ENCODE results near the gene GLRX.

GLRX gene

DNA sequence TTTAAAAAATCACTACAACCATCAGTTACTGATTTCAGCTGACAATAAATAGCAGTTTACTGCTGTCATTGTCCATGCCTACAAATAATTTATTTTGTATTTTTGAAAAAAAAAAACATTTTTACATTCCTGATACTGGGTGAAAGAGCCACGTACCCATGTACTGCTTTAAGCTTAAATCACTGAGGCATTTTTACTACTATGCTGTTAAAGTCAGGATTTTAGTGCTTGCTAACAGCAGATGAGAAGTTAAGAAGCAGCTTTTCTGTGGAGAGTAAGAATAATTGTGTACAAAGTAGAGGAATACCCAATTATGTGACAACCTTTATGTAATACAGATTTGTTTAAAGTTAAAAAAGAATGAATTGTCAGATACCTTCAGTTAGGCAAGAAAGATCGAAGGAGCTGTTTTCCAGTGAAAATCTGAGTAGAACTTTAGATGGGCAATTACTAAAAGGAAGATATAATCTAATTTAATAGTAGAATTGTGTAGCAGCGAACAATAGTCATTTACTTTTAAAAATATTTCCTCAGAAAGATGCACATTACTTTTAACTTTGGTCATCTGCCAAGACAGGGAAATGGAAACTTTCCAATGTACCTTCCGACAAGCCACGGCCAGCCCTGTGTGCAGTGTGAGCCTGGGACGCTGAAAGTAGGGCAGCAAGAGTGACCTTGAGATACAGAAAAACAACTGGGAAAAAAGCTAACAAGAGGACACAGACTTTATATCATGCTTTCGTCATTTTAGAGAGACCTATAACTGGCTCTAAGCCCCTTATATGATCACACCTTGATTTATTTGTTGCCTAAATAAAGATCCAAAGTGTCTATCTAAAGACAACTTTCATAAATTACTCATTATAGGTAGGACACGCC is 51.5 kb downstream of the GLRX start:
- Histone ChIP-seq H3K4me3 (ENCODE audit: low read depth in 1 of 2, low read length in 2 of 2) (no peak overlapping the region), H3K4me1 (ENCODE audit: control insufficient read depth in 1 of 2, insufficient read depth in 2 of 2, low read length in 2 of 2) (peaks cover 0 to 6% of the 10 kb centered on the region in 2 donors), H3K27ac (ENCODE audit: low read depth, low read length) (no peak overlapping the region), H3K36me3 (ENCODE audit: control insufficient read depth in 1 of 2, insufficient read depth in 2 of 2, low read length in 2 of 2) (peaks cover 0 to 20% of the 10 kb centered on the region in 2 donors), H3K9ac (ENCODE audit: low read depth in 1 of 2, low read length in 2 of 2) (no peak overlapping the region), H3K27me3 (ENCODE audit: control insufficient read depth in 1 of 2, insufficient read depth in 2 of 2, low read length in 2 of 2) (no peaks in the 10 kb centered on the region), H3K9me3 (ENCODE audit: control insufficient read depth in 1 of 2, low read length in 2 of 2) (no peaks in the 10 kb centered on the region)

GRCh38 chr5:95768731-95769130 is 53.8 kb downstream of the GLRX start:
- no peak overlapping the region for H3K4me3 ChIP-seq (ENCODE audit: low read depth in 1 of 2, low read length in 2 of 2)
- H3K36me3 ChIP-seq (ENCODE audit: control insufficient read depth in 1 of 2, insufficient read depth in 2 of 2, low read length in 2 of 2): peaks cover 0 to 20% of the 10 kb centered on the region in 2 donors

GRCh38 chr5:95763941-95764340 is 58.6 kb downstream of the GLRX start:
- Histone ChIP-seq H3K9ac (ENCODE audit: low read depth in 1 of 2, low read length in 2 of 2) (no peak overlapping the region), H3K27ac (ENCODE audit: low read depth, low read length) (no peak overlapping the region)

More at GRCh38 chr5:95768731-95769130, 53.8 kb downstream of the GLRX start:
- Histone ChIP-seq H3K9ac (ENCODE audit: low read depth in 1 of 2, low read length in 2 of 2) (no peak overlapping the region), H3K9me3 (ENCODE audit: control insufficient read depth in 1 of 2, low read length in 2 of 2) (no peaks in the 10 kb centered on the region), H3K27ac (ENCODE audit: low read depth, low read length) (no peak overlapping the region), H3K27me3 (ENCODE audit: control insufficient read depth in 1 of 2, insufficient read depth in 2 of 2, low read length in 2 of 2) (no peaks in the 10 kb centered on the region), H3K4me1 (ENCODE audit: control insufficient read depth in 1 of 2, insufficient read depth in 2 of 2, low read length in 2 of 2) (peaks cover 0 to 5% of the 10 kb centered on the region in 2 donors)

More at GRCh38 chr5:95763941-95764340, 58.6 kb downstream of the GLRX start:
- Histone ChIP-seq H3K27me3 (ENCODE audit: control insufficient read depth in 1 of 2, insufficient read depth in 2 of 2, low read length in 2 of 2) (no peaks in the 10 kb centered on the region), H3K4me1 (ENCODE audit: control insufficient read depth in 1 of 2, insufficient read depth in 2 of 2, low read length in 2 of 2) (peaks cover 14 to 25% of the 10 kb centered on the region in 2 donors), H3K36me3 (ENCODE audit: control insufficient read depth in 1 of 2, insufficient read depth in 2 of 2, low read length in 2 of 2) (peaks cover 0 to 6% of the 10 kb centered on the region in 2 donors), H3K9me3 (ENCODE audit: control insufficient read depth in 1 of 2, low read length in 2 of 2) (no peaks in the 10 kb centered on the region), H3K4me3 (ENCODE audit: low read depth in 1 of 2, low read length in 2 of 2) (no peak overlapping the region)
